ENCODE results near the gene MTA1. TPM values are rescaled to one million over a fixed set of nuclear protein-coding genes. Genes with fewer than 3 reads are reported as not detected.

MTA1 gene
- total and polyA plus RNA-seq, 2 donors (not counting 1 experiment from before 2014, with no cell fraction given), result 137 to 147 TPM

DNA sequence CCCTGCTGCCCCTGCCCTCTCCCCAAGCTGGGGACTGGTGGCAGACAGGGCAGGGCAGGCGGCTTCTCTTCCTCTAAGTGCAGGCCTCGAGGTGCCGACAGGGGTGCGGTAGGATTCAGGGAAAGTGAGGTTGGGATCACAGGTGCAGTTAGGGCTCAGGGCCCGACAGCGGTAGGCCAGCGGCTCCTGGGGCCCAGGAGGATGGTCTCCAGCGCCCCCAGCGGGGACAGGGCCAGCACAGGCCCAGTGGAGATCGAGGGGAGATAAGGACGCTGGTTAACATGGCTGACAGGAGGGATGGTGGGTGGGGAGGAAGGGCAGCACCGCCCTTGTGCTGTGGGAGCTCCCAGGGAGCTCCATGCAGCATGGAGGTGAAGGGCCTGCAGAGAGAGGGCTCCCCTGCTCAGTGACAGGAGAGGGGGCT is 66.1 kb downstream of the MTA1 start:
- H3K4me3 Mint-ChIP-seq, result peak overlapping the region; percentile 88
- Histone ChIP-seq H3K79me2 (ENCODE audit: control insufficient read depth, insufficient read depth, low read length) (peaks cover 6% of the 10 kb centered on the region), H3K4me2 (replicated peaks; ENCODE audit: low read depth, low read length, poor library complexity, severe bottlenecking) (peak overlapping the region; percentile 100), H3K9me3 (ENCODE audit: control extremely low read depth in 1 of 3, control insufficient read depth in 2 of 3, insufficient read depth in 1 of 3, low read length in 2 of 3) (no peaks in the 10 kb centered on the region), H2AFZ (ENCODE audit: insufficient read depth, low read depth, low read length, poor library complexity, severe bottlenecking) (no peak overlapping the region), H3K27ac (ENCODE audit: low read length in 2 of 2) (peak overlapping the region; percentile 94 to 99), H3K4me1 (ENCODE audit: control insufficient read depth in 2 of 2, insufficient read depth in 2 of 2, low read length in 2 of 2) (peaks cover 57 to 83% of the 10 kb centered on the region in 2 donors), H3K27me3 (replicated peaks in 1 of 4; ENCODE audit: control extremely low read depth in 1 of 4, control insufficient read depth in 3 of 4, insufficient read depth in 4 of 4, low read length in 3 of 4) (no peaks in the 10 kb centered on the region), H4K20me1 (ENCODE audit: control insufficient read depth, insufficient read depth, low read length, poor library complexity, severe bottlenecking) (peaks cover 18% of the 10 kb centered on the region), H3K9ac (ENCODE audit: low read length) (no peak overlapping the region), H3K36me3 (replicated peaks in 1 of 2; ENCODE audit: control extremely low read depth in 1 of 2, control insufficient read depth in 1 of 2, extremely low read depth in 1 of 2, insufficient read depth in 2 of 2, low read length in 1 of 2) (peaks cover 0 to 6% of the 10 kb centered on the region in 2 experiments), H3K4me3 (ENCODE audit: control extremely low read depth in 1 of 5, extremely low read depth in 1 of 5, insufficient read depth in 1 of 5, low read depth in 2 of 5, low read length in 4 of 5) (peak overlapping the region in 1 of 5 experiments; percentile 82)
- H3K4me1 Mint-ChIP-seq, result peaks cover 63% of the 10 kb centered on the region
- no peaks in the 10 kb centered on the region for H3K9me3 Mint-ChIP-seq (ENCODE audit: insufficient read depth)
- DNase-seq (peak; percentile 75), ATAC-seq (ENCODE audit: low read depth) (no peak)
- POLR2A ChIA-PET, result no interaction called here
- TF ChIP-seq EZH2 (IDR thresholded peaks at IDR 0.05; ENCODE audit: borderline replicate concordance, insufficient read depth, low read depth, low read length, poor library complexity, severe bottlenecking), result no peak
- TF ChIP-seq, protein P1, sequence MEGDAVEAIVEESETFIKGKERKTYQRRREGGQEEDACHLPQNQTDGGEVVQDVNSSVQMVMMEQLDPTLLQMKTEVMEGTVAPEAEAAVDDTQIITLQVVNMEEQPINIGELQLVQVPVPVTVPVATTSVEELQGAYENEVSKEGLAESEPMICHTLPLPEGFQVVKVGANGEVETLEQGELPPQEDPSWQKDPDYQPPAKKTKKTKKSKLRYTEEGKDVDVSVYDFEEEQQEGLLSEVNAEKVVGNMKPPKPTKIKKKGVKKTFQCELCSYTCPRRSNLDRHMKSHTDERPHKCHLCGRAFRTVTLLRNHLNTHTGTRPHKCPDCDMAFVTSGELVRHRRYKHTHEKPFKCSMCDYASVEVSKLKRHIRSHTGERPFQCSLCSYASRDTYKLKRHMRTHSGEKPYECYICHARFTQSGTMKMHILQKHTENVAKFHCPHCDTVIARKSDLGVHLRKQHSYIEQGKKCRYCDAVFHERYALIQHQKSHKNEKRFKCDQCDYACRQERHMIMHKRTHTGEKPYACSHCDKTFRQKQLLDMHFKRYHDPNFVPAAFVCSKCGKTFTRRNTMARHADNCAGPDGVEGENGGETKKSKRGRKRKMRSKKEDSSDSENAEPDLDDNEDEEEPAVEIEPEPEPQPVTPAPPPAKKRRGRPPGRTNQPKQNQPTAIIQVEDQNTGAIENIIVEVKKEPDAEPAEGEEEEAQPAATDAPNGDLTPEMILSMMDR (IDR thresholded peaks at IDR 0.05), result peak; percentile 45
- CTCF ChIA-PET, result interaction anchor here (0.6 to 1.5 kb wide), 3 partner anchors 37 to 115 kb away, joined by 3 to 5 read pairs (median 4); no protein-coding TSS in a partner anchor
- H3K27ac Mint-ChIP-seq, result peak overlapping the region; percentile 95
- no peaks in the 10 kb centered on the region for H3K27me3 Mint-ChIP-seq
- intact Hi-C loops (cut with micrococcal nuclease), result loop anchor here (1.0 to 10.0 kb wide), 2 partner anchors 87 to 421 kb away; partner anchors contain the start of genes GPR132 and TEX22
- WGBS (ENCODE audit: insufficient coverage), result 35% methylated on average over 12 of the region's 12 CpGs
